Measurements from ENCODE around the gene TEX51.

The TEX51 gene

GRCh38 chr2:126902859-126903258 lies 4.2 kb downstream of the TEX51 start:
- Histone ChIP-seq H3K4me3 (no peak overlapping the region), H3K27ac (no peak overlapping the region)
- DNase-seq (ENCODE audit: low spot score): peak; percentile 59
- TF ChIP-seq CTCF (IDR thresholded peaks at IDR 0.05): no peak

GRCh38 chr2:126905991-126906390 lies 7.3 kb downstream of the TEX51 start:
- DNase-seq (ENCODE audit: low spot score): peak; percentile 21
- TF ChIP-seq CTCF (IDR thresholded peaks at IDR 0.05): no peak

GRCh38 chr2:126906781-126907180 lies 8.1 kb downstream of the TEX51 start:
- DNase-seq (ENCODE audit: low spot score): peak; percentile 33
- TF ChIP-seq CTCF (IDR thresholded peaks at IDR 0.05): no peak
- H3K4me3 ChIP-seq: no peak overlapping the region

More at GRCh38 chr2:126905991-126906390, 7.3 kb downstream of the TEX51 start:
- Histone ChIP-seq H3K4me3 (no peak overlapping the region), H3K27ac (no peak overlapping the region)

GRCh38 chr2:126907671-126908070 lies 9.0 kb downstream of the TEX51 start:
- no peak overlapping the region for H3K4me3 ChIP-seq
- peak; percentile 62 for DNase-seq (ENCODE audit: low spot score)
- H3K27ac ChIP-seq: no peak overlapping the region
- TF ChIP-seq CTCF (IDR thresholded peaks at IDR 0.05): no peak

More at GRCh38 chr2:126906781-126907180, 8.1 kb downstream of the TEX51 start:
- no peak overlapping the region for H3K27ac ChIP-seq

- no peak overlapping the region for H3K4me3 ChIP-seq
- no peak for TF ChIP-seq CTCF (IDR thresholded peaks at IDR 0.05)
- no peak overlapping the region for H3K27ac ChIP-seq
- DNase-seq (ENCODE audit: low spot score): peak; percentile 46
Observed at GRCh38 chr2:126908721-126909177, 10.1 kb downstream of the TEX51 start.

DNA sequence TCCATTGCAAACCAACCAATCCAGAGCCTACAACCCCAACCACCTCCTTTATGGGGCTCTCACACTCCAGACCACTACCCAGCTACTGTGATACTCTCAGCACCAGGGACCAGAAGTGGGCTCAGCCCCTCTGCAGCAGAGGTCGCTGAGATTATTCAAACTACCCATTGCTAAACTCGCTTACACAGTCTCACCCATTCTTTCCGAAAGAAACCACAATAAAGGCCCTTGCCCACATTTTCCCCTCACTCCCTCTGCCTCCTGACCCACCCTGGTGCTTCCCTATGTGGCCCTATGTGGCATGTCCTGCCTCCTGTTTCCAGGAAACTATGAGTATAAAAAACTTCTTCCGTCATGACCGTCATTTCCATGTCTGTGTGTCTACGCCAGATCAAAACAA lies 10.7 kb downstream of the TEX51 start:
- peak; percentile 29 for DNase-seq (ENCODE audit: low spot score)
- no peak for TF ChIP-seq CTCF (IDR thresholded peaks at IDR 0.05)
- Histone ChIP-seq H3K4me3 (no peak overlapping the region), H3K27ac (no peak overlapping the region)

- no peak overlapping the region for H3K4me3 ChIP-seq
- no peak for DNase-seq (ENCODE audit: low spot score)
- TF ChIP-seq CTCF (IDR thresholded peaks at IDR 0.05): no peak
- no peak overlapping the region for H3K27ac ChIP-seq
Observed at GRCh38 chr2:126909781-126910180, 11.1 kb downstream of the TEX51 start.

Data from coronary artery (tissue), 2 donors.